ENCODE measurements around the gene KRT25. TPM values are rescaled to one million over a fixed set of nuclear protein-coding genes. Genes with fewer than 3 reads are reported as not detected.
A peak's percentile ranks its signal among the peaks of the same experiment; 100 is the strongest.

The KRT25 gene
- total RNA-seq, 1 donor from 2014 or later = not detected

- Mint-ChIP-seq H3K4me1 (ENCODE audit: unreplicated experiment) (no peaks in the 10 kb centered on the region), H3K4me3 (ENCODE audit: unreplicated experiment) (no peak overlapping the region), H3K27me3 (ENCODE audit: unreplicated experiment) (peaks cover 54% of the 10 kb centered on the region), H3K9me3 (ENCODE audit: unreplicated experiment) (no peaks in the 10 kb centered on the region), H3K36me3 (ENCODE audit: unreplicated experiment) (no peaks in the 10 kb centered on the region), H3K27ac (ENCODE audit: unreplicated experiment) (no peak overlapping the region)
- no peak for DNase-seq (ENCODE audit: extremely low spot score, unreplicated experiment)
- no peak for TF ChIP-seq CTCF (IDR thresholded peaks at IDR 0.05)
Measured at GRCh38 chr17:40796846-40797245, 41.7 kb upstream of the KRT25 start.

GRCh38 chr17:40795019-40795667 is 40.0 kb upstream of the KRT25 start:
- H3K27ac Mint-ChIP-seq (ENCODE audit: unreplicated experiment) = no peak overlapping the region
- H3K36me3 Mint-ChIP-seq (ENCODE audit: unreplicated experiment) = no peaks in the 10 kb centered on the region
- DNase-seq (ENCODE audit: extremely low spot score, unreplicated experiment) = no peak
- no peaks in the 10 kb centered on the region for H3K9me3 Mint-ChIP-seq (ENCODE audit: unreplicated experiment)
- peaks cover 63% of the 10 kb centered on the region for H3K27me3 Mint-ChIP-seq (ENCODE audit: unreplicated experiment)
- H3K4me1 Mint-ChIP-seq (ENCODE audit: unreplicated experiment) = no peaks in the 10 kb centered on the region
- no peak for TF ChIP-seq CTCF (IDR thresholded peaks at IDR 0.05)
- no peak overlapping the region for H3K4me3 Mint-ChIP-seq (ENCODE audit: unreplicated experiment)

- no peak for TF ChIP-seq CTCF (IDR thresholded peaks at IDR 0.05)
- Mint-ChIP-seq H3K27ac (ENCODE audit: unreplicated experiment) (no peak overlapping the region), H3K4me3 (ENCODE audit: unreplicated experiment) (no peak overlapping the region), H3K36me3 (ENCODE audit: unreplicated experiment) (no peaks in the 10 kb centered on the region), H3K27me3 (ENCODE audit: unreplicated experiment) (peaks cover 63% of the 10 kb centered on the region), H3K9me3 (ENCODE audit: unreplicated experiment) (no peaks in the 10 kb centered on the region), H3K4me1 (ENCODE audit: unreplicated experiment) (no peaks in the 10 kb centered on the region)
- no peak for DNase-seq (ENCODE audit: extremely low spot score, unreplicated experiment)
Measured at GRCh38 chr17:40794466-40794865, 39.3 kb upstream of the KRT25 start.

- Mint-ChIP-seq H3K27me3 (ENCODE audit: unreplicated experiment) (peaks cover 58% of the 10 kb centered on the region), H3K4me1 (ENCODE audit: unreplicated experiment) (peaks cover under 1% of the 10 kb centered on the region), H3K36me3 (ENCODE audit: unreplicated experiment) (no peaks in the 10 kb centered on the region), H3K9me3 (ENCODE audit: unreplicated experiment) (no peaks in the 10 kb centered on the region), H3K27ac (ENCODE audit: unreplicated experiment) (no peak overlapping the region), H3K4me3 (ENCODE audit: unreplicated experiment) (no peak overlapping the region)
- TF ChIP-seq CTCF (IDR thresholded peaks at IDR 0.05) = no peak
- DNase-seq (ENCODE audit: extremely low spot score, unreplicated experiment) = no peak
Measured at GRCh38 chr17:40793832-40794231, 38.7 kb upstream of the KRT25 start.

GRCh38 chr17:40791787-40792436 is 36.8 kb upstream of the KRT25 start:
- Mint-ChIP-seq H3K9me3 (ENCODE audit: unreplicated experiment) (no peaks in the 10 kb centered on the region), H3K27me3 (ENCODE audit: unreplicated experiment) (peaks cover 54% of the 10 kb centered on the region), H3K36me3 (ENCODE audit: unreplicated experiment) (no peaks in the 10 kb centered on the region), H3K27ac (ENCODE audit: unreplicated experiment) (no peak overlapping the region), H3K4me1 (ENCODE audit: unreplicated experiment) (peaks cover 3% of the 10 kb centered on the region), H3K4me3 (ENCODE audit: unreplicated experiment) (no peak overlapping the region)
- TF ChIP-seq CTCF (IDR thresholded peaks at IDR 0.05) = peak; percentile 61
- no peak for DNase-seq (ENCODE audit: extremely low spot score, unreplicated experiment)
